ENCODE measurements around the gene C13orf42.

DNA sequence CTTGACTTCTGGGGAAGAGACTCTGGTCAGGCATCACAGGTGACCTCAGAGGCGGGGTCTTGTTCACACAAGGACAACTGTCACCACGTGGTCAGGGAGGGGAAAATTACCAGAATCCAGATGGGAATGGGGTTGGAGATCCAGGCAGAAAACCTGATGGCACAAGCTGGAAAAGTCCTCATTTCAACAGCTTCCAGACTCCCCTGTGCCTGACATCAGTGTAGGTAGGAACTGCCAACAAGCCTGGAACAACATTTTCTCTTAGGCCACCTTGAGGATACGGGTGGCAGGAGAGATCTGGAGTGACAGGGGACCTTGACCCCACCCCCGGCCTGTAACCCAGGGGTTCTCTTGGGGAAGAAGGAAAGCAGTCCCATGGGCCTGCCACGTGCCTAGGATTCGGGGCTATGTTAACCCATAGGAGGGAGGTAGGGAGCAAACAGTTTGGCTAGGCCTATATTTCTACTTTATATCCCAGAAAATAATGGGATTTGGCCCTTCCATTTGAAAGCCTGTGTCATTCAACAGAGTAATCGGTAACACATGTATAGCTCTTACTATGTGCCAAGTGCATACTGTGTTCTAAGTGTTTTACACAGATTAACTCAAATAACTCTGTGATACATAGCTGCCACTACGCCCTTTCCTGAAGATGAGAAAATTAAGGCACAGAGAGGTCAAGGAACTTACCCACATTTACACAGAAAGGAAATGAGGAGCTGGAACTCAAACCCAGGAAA lies 44.9 kb upstream of the C13orf42 start:
- TF ChIP-seq EZH2 (IDR thresholded peaks at IDR 0.05) (no peak), POLR2AphosphoS5 (IDR thresholded peaks at IDR 0.05; ENCODE audit: borderline replicate concordance, low read depth, low read length) (no peak), FOXP2 (optimal IDR thresholded peaks at IDR 0.05; ENCODE audit: control extremely low read depth, extremely low read length, insufficient read depth) (no peak)

Data from SK-N-MC (cell line).